Putamen (tissue), 1 donor: ENCODE results near the gene MMP14.
"Not testable (repeated sequence)": the region's sequence is repeated elsewhere in the genome, so short reads cannot be mapped to it uniquely, and the experiment has no call there.

ENCODE experiments used
- DNase-seq: peaks from one replicate; pipeline ENCODE4 v3.0.0-alpha.2; 2016; ENCODE audit warnings: low spot score

Gene MMP14

DNA sequence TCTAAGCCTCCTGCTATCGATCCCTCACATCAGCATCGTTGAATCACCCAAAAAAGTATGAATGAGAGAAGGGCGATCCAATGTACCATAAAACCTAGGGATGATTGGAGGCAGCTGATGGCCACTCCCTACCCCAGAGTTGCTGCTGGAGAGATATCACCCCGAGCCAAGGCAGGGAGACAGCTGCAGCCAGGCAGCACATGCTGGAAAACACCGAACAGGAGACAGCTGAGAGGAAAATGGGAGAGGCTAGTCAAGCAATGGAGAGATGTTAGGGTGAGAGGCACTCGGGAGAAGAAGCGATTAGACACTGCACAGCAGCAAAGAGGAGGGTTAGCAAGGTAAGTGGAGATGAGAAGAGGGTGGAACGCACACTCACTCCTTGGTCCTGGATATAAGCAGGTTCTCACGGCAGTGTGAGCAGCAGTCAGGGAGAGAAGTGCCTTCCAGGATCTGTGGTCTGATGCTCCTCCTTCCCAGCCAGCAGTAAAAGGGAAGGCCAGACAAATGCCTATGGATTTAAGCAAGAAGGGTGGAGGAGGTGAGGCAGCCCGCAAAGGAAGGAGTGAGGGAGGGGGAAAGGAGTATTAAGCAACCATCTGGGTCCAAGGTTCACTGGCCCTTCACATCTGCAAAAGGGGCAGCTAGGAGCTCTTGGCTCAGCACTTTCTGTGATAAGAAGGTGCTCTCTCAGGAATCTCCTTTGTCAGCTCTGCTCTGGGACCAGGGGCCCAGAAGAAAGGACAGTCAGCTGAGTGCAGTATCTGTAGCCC, 21.3 kb upstream of the MMP14 start, which contains the start of gene SLC7A7:
TSS of gene SLC7A7 (minus strand) at position 495 of the 773 bp plus-strand sequence. CDS start 2,037 bp downstream, outside the sequence.
- no peak for DNase-seq

DNA sequence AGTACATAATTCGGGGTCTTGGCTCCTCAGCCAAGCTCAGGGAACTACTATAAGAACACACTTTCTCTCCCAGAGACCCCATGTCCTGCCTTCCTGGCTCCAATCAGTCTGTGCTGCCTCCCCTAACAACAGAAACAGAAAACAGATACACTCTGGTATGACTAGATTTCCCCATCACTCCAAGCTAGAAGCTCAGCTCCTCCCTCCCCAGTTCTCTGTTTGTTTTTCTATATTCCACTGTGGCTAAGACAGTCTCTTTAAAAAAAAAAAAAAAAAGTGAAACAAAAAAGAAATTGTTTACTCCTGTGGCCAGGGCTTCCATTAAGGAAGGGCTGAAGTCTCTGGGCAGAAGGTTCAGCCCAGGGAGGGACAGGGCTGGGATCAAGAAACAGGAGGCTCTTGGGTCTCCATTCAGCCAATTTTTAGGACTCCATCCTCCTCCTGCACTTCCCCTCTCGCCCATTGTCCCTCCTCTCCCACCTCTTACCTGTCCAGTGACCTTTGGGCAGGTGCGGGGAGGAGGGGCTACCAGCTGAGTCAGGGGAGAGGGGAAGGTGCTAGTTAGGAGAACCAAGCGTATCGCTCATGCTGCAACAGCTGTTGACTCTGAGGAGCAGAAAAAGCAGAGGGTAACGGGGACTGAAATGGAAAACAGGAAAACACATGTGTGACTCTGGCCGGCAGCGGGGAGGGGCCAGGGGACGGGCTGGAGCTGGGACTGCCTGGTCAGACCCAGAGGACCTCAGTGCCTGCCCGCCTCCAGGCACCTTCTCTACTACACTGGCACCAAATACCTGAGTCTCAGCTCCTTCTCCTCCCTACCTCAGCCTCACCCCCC, 17.0 kb upstream of the MMP14 start:
- no peak for DNase-seq

DNA sequence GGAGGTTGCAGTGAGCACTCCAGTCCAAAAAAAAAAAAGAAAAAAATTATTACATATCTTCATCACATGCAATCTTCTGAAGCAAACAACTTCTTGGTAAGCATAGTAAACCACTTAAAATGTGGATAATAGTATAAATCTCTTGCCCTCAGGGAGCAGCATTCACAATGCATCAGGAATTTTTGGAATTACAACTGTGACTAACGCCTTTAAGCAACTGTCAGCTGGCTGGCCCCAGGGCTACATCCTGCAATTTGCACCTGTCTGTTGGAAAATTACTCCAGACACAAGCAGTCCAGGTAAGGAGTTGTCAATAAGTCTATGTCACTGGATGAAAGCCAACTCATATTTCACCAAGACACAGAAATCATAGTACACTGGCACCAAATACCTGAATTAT, 15.7 kb upstream of the MMP14 start:
- DNase-seq, result no peak

DNA sequence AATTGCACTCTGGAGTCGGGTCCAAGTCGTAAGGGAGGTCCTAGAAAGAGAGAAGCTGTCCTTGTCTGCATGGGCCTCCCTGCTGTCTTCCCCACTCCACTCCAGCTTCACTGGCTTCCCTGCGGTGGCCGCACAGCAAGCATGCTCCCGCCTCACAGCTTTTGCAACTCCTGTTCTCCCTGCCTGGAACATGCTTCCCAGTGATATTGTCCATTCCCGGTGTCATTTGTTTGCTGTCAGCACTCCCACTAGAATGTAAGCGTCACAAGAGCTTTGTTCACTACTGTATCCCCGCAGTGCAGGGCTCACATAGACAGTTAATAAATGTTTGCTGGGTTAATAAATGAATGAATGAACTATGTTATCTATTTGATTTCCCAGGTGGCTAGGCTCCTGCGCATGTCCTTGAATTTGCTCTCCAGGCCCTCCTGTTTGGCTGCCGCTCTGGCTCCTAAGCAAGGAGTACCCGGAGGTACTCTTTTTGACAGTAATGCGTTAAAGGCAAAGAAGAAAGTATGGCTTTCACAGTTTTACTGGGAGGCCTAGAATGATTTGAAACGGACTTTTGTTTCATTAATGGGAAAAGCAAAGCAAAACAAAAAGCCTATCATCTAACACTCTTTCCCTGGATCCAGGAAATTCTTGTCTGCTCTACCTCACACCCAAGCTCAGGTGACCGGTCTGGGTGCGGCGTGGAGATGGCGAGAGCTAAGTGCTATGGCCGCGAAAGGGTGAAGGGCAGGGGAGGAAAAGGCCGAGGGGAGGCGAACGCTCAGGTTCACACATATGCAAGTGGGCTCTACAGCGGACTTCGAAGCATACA, 15.0 kb upstream of the MMP14 start:
- DNase-seq, result no peak

DNA sequence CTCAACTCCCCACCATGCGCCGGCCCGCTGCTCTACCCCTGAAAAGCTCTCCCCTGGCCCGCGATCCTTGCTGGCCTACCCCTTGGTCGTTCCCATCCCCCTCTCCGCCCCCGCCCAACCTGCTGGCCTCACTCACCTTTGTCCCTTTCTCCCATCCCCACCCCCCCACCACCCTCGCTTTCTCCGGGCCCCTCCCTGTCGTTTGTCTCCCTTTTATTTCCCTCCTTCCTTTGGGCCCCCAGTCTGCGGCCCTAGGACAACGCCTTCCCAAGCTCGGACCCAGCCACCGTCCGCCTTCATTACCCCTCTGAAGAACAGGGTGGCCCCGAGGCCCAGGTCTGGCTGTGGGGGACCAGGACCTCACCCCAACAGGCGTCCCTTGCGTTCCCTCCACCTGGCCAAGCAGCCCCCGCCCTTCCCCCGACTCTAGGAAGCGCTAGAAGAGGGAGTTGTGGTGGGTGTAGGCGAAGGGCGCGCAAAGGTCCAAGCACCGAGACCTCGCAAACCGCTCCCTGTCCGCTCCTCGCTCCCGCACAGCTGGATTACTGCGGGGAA, 14.3 kb upstream of the MMP14 start:
- DNase-seq, result no peak

DNA sequence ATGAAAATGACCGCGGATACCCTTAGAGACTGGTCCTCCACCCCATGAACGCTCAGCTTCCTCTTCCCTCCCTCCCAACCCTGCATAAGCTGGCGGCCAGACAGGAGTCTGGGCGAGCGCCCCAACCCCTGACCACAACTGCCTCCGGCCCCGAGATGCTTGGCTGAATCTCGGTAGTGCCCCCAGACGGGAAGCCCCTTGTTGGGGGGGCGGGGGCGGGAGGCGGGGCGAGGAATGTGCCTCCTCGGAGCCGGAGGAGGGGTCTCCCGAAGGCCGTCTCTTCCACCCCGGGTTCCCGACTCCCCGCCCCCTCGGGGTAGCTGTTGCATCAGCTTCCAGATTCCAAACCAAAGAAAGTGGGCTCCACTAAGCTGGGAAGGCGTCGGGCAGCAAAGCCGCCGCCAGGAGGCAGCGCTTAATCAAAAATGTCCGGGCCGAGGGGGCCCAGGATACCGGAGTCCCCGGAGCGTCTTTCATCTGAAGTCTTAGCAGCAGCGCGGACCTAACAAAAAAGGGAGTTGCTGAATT, 13.8 kb upstream of the MMP14 start:
- DNase-seq, result peak; percentile 65

DNA sequence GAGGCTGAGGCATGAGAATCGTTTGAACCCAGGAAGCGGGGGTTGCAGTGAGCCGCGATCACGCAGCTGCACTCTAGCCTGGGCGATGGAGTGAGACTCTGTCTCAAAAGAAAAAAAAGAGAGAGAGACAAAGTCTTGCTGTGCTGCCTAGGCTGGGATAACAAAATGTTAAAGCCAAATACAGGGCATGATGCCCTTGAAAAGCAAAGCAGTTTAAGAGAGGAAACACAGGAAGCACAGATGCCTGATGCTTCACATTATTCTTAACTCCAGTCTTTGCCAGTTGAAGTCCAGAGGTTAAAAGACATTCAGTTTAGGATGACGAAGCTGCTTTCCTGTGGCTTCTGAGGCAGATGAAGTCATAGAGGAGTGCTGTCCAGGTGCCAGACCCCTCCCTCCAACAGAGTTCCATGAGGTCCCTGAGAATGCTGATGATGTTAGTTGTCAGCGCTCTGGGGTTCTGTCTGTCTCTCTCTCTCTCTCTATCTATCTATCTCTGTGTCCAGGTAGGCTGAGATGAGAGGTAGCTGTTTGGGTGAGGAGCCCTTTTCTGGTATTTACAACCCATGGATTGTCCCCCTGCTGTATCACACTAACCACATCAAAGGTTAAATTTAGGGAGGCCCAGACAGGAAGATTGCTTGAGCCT, 11.6 kb upstream of the MMP14 start:
- no peak for DNase-seq

DNA sequence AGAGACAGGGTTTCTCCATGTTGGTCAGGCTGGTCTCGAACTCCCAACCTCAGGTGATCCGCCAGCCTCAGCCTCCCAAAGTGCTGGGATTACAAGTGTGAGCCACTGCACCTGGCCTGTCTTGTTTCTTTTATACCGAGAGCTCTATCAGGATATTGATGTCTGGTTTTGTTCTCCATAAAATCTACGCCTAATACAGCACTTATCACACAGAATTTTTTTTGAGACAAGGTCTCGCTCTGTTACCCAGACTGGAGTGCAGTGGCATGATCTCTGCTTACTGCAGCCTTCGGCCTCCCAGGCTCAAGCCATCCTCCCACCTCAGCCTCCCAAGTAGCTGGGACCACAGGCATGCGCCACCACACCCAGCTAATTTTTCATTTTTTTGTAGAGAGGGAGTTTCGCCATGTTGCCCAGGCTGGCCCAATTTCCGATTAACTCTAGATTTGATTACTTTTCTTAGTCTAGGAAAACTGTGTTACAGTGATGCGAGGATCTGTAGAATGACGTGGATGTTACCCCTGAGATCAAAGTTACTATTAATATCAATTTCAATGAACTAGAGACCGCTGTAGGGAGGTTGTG, 7.2 kb upstream of the MMP14 start:
- not testable (repeated sequence) for DNase-seq

DNA sequence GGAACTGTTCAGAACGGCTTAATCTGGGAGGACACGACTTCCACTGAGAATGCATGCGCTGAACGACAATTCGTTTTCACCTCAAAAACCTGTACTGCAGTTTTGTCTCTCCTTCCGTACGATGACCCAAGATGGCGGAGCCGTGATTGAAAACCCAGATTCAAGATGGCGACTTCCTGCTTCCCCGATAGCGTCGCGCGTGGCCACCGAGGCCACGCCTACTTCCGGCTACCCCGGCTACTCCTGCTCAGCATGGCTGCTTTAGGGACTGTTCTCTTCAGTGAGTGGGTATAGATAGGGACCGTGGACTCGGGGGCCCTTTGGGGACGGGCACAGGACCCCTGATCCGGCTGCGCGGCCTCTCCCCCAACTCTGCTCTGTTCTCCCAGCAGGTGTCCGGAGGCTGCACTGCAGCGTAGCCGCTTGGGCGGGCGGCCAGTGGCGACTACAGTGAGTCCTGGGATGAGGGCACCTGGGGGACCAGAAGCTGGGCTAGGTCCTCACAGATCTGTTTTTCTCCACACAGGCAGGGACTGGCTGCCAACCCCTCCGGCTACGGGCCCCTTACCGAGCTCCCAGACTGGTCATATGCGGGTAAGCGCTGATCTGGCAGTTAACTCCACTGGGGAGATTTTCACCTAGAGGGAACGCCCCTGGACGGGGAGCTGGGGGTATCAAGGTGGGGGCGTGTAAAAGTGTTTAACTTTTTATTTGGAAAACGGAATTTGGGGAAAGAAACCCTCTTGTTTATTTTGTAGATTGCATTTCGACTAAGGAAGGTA, 6.5 kb upstream of the MMP14 start, which contains the start of gene MRPL52:
TSS of gene MRPL52 (plus strand) at position 227 of the 782 bp plus-strand sequence. CDS start at position 253, 26 bp downstream.
- peak; percentile 93 for DNase-seq

DNA sequence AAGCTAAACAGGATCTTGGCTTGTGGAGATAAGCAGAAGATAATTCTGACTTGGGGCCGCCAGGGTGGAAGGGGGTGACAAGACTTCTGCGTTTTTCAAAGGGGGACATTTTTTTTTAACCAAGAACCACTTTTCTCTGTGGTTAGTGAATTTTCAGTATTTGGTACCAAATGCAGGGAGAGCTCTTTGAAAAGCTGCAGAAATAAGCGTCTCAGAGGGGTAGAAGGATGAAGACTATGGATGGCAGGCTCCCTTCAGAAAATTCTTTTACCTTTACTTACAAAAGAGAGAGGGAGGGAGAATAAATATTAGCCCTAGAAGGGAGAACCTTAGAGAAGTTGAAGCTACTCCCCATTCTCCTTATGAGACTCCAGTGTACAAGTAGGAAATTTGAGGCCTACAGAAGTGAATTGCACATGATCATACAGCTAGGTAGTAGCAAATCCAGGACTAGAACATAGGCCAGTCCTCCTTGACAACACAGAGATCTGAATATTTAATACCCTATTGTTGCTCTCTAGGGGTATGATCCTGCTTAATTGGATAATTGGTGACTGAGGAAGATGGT, 5.9 kb upstream of the MMP14 start:
- no peak for DNase-seq

DNA sequence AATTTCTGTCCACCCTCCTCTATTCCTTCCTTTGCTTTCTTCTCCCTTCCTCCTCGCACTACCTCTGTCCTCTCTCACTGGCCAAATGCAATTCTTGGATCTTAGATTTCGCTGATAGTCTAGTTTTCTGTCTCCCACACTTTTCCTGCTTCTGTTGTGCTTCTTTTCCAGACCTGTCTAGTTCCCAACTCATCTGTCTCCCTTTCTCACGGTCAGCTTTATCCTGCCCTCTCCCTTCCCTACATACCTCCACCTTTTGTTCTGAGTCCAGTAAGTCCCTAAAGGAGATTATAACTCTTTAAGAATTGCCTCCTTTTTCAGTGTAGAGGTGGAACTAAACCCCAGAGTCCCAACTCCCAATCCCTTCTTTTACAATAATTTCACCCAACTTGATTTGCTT, 880 bp upstream of the MMP14 start:
- no peak for DNase-seq

DNA sequence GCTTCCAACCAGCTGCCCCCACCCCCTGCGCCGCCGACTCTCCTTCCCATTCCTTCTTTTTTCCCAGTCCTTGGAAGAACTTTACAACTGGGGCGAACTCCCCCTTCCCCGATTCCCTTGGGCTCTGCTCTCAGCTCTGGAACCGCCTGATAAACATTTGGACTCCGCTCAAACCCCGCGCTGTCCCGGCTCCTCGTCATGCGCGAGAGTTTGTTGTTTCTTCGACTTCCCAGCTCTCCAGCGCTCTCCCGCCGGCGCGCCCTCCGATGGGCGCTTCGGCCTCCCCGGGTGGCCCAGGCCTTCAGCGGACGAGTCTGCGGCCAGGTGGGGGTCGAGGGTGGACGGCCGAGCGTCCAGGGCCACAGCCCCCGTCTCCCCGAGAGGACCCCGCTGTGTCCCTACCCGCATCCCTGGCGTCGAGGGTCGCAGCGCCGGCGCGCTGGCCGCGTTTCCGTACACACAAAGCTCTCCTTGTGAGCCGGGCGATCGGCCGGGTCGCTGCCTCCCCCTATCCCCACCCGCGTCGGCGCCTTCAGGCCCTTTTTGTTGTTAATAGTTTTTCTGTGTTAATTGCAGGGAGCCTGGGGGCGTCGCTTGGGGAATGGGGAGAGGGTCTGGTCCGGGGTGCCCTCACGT, 847 bp downstream of the MMP14 start:
- DNase-seq, result no peak

DNA sequence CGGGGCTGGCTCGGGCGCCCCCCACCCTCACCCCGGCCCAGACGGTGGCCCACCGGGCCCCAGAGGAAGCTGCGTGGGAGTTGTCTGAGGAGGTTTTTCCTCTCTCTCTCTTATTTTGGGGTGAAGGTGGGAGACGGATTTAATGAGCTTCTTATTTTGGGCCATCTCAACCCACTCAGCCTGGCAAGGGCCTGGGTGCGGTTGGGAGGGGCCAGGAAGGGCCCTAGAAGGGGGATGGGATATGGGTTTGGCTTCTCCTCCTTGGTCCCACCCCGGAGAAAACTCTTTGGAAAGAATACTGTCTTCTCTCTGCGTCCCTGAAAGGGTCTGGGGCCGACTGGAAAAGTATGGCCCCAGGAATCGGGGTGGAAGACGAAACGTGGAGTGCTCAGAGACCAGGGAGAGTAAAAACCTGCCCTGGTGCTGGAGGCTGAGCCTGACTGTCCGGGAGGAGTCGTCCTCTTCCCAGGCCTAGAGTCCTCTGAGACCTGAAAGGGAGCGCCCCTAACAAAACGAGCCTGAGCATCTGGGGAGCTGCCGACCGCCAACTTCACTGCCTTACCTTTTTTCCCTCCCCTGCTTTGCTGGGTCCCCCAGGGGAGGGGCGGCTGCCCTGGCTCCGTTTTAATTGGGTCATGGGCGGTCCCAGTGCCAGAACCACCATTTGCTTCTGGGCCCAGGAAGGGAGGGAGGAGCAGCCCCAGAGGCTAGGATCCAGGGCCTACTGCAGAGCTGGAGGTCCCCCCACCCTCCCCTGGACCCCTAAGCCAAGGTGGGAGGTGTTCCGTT, 1.6 kb downstream of the MMP14 start:
- no peak for DNase-seq

DNA sequence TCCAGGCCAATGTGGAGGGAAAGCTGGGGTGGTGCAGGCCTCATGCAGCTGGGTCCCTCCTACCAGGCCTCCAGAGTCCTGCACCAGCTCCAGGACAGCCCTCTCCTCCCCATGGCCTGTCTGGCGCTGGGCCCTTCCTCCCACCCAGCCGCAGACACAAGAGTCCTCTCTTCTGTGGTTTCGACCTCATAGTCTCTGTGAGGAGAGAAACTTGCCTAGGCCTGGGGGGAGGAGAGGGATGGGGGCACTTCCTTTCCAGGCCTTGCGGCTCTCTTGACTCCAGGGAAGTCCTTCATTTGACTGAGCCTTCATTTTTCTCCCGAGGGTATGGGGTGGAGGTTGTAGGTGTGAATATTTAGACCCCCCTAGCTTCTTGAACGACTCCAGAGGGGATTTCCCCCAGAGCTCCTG, 2.3 kb downstream of the MMP14 start:
- no peak for DNase-seq

DNA sequence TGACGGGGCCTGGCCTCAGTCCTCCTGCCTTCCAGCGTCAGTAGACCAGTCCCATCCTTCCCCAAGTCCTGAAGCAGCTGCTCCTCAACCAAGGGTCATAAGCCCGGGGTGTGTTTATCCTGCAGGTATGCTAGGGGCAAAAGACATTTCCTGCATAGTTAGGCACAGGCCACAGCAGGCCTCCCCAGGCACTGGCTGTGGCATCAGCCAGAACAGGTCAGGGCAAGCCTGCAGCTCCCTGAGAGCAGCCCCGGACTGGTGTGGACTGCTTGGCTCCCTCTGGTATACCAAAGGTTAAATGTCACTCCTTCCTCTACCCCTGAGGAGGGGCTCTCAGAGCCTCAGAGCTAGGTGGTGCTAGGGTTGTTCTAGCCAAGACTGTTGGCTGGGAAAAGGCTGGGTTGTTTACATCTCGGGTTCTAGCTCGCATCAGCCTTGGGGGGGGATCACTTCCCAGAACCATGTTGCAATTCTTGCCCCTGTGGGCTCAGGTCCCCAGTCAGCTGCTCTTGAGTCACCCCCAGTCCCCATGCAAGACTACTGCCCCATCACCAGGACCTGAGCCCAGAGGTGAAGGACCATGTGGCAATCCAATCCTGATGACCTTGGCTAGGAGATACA, 2.9 kb downstream of the MMP14 start:
- DNase-seq, result no peak

DNA sequence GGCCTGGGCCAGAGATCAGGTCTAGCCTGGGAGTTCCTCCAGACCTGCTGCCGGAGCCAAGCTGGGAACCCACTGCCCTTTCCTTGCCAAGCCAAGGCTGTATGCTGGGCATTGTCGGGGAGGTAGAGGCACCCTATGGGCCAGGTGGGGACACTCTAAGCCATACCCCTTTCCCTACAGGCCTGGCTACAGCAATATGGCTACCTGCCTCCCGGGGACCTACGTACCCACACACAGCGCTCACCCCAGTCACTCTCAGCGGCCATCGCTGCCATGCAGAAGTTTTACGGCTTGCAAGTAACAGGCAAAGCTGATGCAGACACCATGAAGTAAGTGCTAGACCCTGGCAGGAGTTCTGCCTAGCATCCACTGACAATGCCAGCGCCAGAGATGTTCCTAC, 4.9 kb downstream of the MMP14 start:
- DNase-seq, result no peak

DNA sequence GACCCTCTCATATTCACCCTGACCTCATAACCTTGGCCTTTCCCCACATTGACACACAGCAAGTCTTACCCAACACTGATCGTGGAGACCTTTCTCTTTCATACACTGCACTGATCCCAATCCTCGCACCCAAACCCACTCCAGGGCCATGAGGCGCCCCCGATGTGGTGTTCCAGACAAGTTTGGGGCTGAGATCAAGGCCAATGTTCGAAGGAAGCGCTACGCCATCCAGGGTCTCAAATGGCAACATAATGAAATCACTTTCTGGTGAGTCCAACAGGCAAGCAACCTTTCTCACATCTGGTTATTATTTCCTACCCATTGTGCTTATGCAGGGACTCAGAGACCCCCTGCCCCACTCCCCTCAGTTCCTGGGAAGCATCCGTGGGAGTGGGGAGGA, 5.4 kb downstream of the MMP14 start:
- no peak for DNase-seq
